Measurements from ENCODE around the gene MTAP. TPM values are rescaled to one million over a fixed set of nuclear protein-coding genes. Genes with fewer than 3 reads are reported as not detected.

Gene MTAP
- polyA plus RNA-seq, 1 donor (not counting 4 experiments of a cell fraction or from before 2014, with no cell fraction given): 48.7 TPM

GRCh38 chr9:21811914-21812313, 9.5 kb downstream of the MTAP start:
- no peak for FAIRE-seq

GRCh38 chr9:21812415-21812814, 10.0 kb downstream of the MTAP start:
- Histone ChIP-seq H3K4me2 (ENCODE audit: control insufficient read depth, extremely low read depth, insufficient read depth, low read depth, low read length) (peak overlapping the region; percentile 25), H3K36me3 (ENCODE audit: control insufficient read depth in 2 of 2, extremely low read depth in 1 of 2, insufficient read depth in 2 of 2, low read length in 2 of 2) (peaks cover 18 to 27% of the 10 kb centered on the region in 2 experiments), H3K27ac (ENCODE audit: control insufficient read depth, insufficient read depth, low read length) (peak overlapping the region; percentile 59), H3K9me3 (ENCODE audit: control insufficient read depth, low read depth, low read length) (no peaks in the 10 kb centered on the region), H4K20me1 (ENCODE audit: control insufficient read depth, extremely low read depth, insufficient read depth, low read length) (peaks cover 3% of the 10 kb centered on the region), H3K9me1 (ENCODE audit: control insufficient read depth, extremely low read depth, insufficient read depth, low read length) (no peaks in the 10 kb centered on the region), H3K4me1 (ENCODE audit: control insufficient read depth, extremely low read depth, insufficient read depth, low read length) (peaks cover 43% of the 10 kb centered on the region), H2AFZ (ENCODE audit: control insufficient read depth, low read length) (no peak overlapping the region), H3K79me2 (ENCODE audit: control insufficient read depth, insufficient read depth, low read length) (peaks cover 77% of the 10 kb centered on the region), H3K4me3 (ENCODE audit: control insufficient read depth in 2 of 3, extremely low read depth in 1 of 3, insufficient read depth in 2 of 3, low read depth in 1 of 3, low read length in 3 of 3) (no peak overlapping the region), H3K27me3 (ENCODE audit: control insufficient read depth, extremely low read depth, insufficient read depth, low read length) (no peaks in the 10 kb centered on the region), H3K9ac (ENCODE audit: control insufficient read depth, extremely low read depth, insufficient read depth, low read length) (peak overlapping the region; percentile 22)
- no peak for DNase-seq (ENCODE audit: low read depth, low spot score)
- dilution Hi-C loops (cut with MboI; ENCODE audit: extremely low pct_ligation_motif_present, low sequenced_read_pairs): no loop called here
- no peak for FAIRE-seq
- TF ChIP-seq CTCF (optimal IDR thresholded peaks at IDR 0.05 in 1 of 3, IDR thresholded peaks at IDR 0.05 in 1 of 3, conservative IDR thresholded peaks at IDR 0.05 in 1 of 3; ENCODE audit: extremely low read depth in 1 of 3, insufficient read depth in 2 of 3, low read length in 3 of 3) (no peak), EZH2 (IDR thresholded peaks at IDR 0.05; ENCODE audit: low read length) (no peak)

More at GRCh38 chr9:21811914-21812313, 9.5 kb downstream of the MTAP start:
- dilution Hi-C loops (cut with MboI; ENCODE audit: extremely low pct_ligation_motif_present, low sequenced_read_pairs): no loop called here
- TF ChIP-seq CTCF (optimal IDR thresholded peaks at IDR 0.05 in 1 of 3, IDR thresholded peaks at IDR 0.05 in 1 of 3, conservative IDR thresholded peaks at IDR 0.05 in 1 of 3; ENCODE audit: extremely low read depth in 1 of 3, insufficient read depth in 2 of 3, low read length in 3 of 3) (no peak), EZH2 (IDR thresholded peaks at IDR 0.05; ENCODE audit: low read length) (no peak)
- peak overlapping the region; percentile 25 for H3K4me2 ChIP-seq (ENCODE audit: control insufficient read depth, extremely low read depth, insufficient read depth, low read depth, low read length)
- peaks cover 78% of the 10 kb centered on the region for H3K79me2 ChIP-seq (ENCODE audit: control insufficient read depth, insufficient read depth, low read length)
- H3K4me3 ChIP-seq (ENCODE audit: control insufficient read depth in 2 of 3, extremely low read depth in 1 of 3, insufficient read depth in 2 of 3, low read depth in 1 of 3, low read length in 3 of 3): no peak overlapping the region
- peak overlapping the region; percentile 59 for H3K27ac ChIP-seq (ENCODE audit: control insufficient read depth, insufficient read depth, low read length)
- H4K20me1 ChIP-seq (ENCODE audit: control insufficient read depth, extremely low read depth, insufficient read depth, low read length): peaks cover 3% of the 10 kb centered on the region
- no peak overlapping the region for H2AFZ ChIP-seq (ENCODE audit: control insufficient read depth, low read length)
- peaks cover 43% of the 10 kb centered on the region for H3K4me1 ChIP-seq (ENCODE audit: control insufficient read depth, extremely low read depth, insufficient read depth, low read length)
- H3K9me3 ChIP-seq (ENCODE audit: control insufficient read depth, low read depth, low read length): no peaks in the 10 kb centered on the region
- H3K36me3 ChIP-seq (ENCODE audit: control insufficient read depth in 2 of 2, extremely low read depth in 1 of 2, insufficient read depth in 2 of 2, low read length in 2 of 2): peaks cover 17 to 26% of the 10 kb centered on the region in 2 experiments
- no peaks in the 10 kb centered on the region for H3K27me3 ChIP-seq (ENCODE audit: control insufficient read depth, extremely low read depth, insufficient read depth, low read length)
- H3K9ac ChIP-seq (ENCODE audit: control insufficient read depth, extremely low read depth, insufficient read depth, low read length): peak overlapping the region; percentile 22
- H3K9me1 ChIP-seq (ENCODE audit: control insufficient read depth, extremely low read depth, insufficient read depth, low read length): no peaks in the 10 kb centered on the region
- DNase-seq (ENCODE audit: low read depth, low spot score): no peak
